Thyroid gland (tissue), 4 donors: ENCODE data around the gene HIPK3.

Source experiments
- CTCF ChIP-seq, 6 experiments: fragments of 200-600 bp in 3 of 6; fragments of 450-650 bp in 3 of 6; sonication (generic) in 3 of 6; IDR thresholded peaks; one replicate each; pipeline ENCODE4 v1.5.1; 2016 to 2019; ENCODE audit warnings: antibody characterized with exemption in 6 of 6, mild to moderate bottlenecking in 2 of 6, inconsistent platforms in 1 of 6, moderate library complexity in 1 of 6
- POLR2A ChIP-seq, 2 donors: fragments of 450-650 bp; IDR thresholded peaks; one replicate each; pipeline ENCODE4 v1.6.1; 2017; ENCODE audit warnings: antibody characterized with exemption in 2 of 2, mild to moderate bottlenecking in 2 of 2, moderate library complexity in 1 of 2

- TF ChIP-seq CTCF (IDR thresholded peaks at IDR 0.05) (no peak), POLR2A (IDR thresholded peaks at IDR 0.05) (no peak)
Observed at GRCh38 chr11:33309118-33309517, 51.9 kb downstream of the HIPK3 start.
